Peyer's patch (tissue), 4 donors: ENCODE data around the gene MGAT3. TPM values are rescaled to one million over a fixed set of nuclear protein-coding genes. Genes with fewer than 3 reads are reported as not detected.

Experiments used
- DNase-seq, 3 donors: peaks; one replicate each; pipeline ENCODE4 v3.0.0-alpha.2; 2017 to 2019
- H3K27ac ChIP-seq, 4 donors: fragments of 200-600 bp; sonication (generic); one replicate each; pipeline ENCODE4 v1.5.1; 2016 to 2019
- H3K27me3 ChIP-seq, 2 donors: fragments of 200-600 bp; sonication (generic); one replicate each; pipeline ENCODE4 v1.5.1; 2019
- H3K36me3 ChIP-seq, 3 donors: fragments of 200-600 bp; sonication (generic); one replicate each; pipeline ENCODE4 v1.5.1; 2016 to 2019
- H3K4me1 ChIP-seq, 4 donors: fragments of 200-600 bp; sonication (generic); one replicate each; pipeline ENCODE4 v1.5.1; 2016 to 2019
- H3K4me3 ChIP-seq, 4 donors: fragments of 200-600 bp; sonication (generic); 1 replicate in 3 of 4; 2 replicates in 1 of 4; pipeline ENCODE4 v1.5.1; 2016 to 2019; ENCODE audit warnings: mild to moderate bottlenecking in 1 of 4
- H3K9me3 ChIP-seq, 4 donors: fragments of 200-600 bp; sonication (generic); one replicate each; pipeline ENCODE4 v1.5.1; 2016 to 2019; ENCODE audit warnings: mild to moderate bottlenecking in 1 of 4
- CTCF ChIP-seq, 6 experiments: fragments of 450-650 bp in 4 of 6; fragments of 200-600 bp in 2 of 6; sonication (generic) in 1 of 6; IDR thresholded peaks; one replicate each; pipeline ENCODE4 v1.5.1; 2017 to 2019; ENCODE audit warnings: antibody characterized with exemption in 6 of 6, mild to moderate bottlenecking in 3 of 6, moderate library complexity in 1 of 6
- POLR2A ChIP-seq, 2 donors: fragments of 450-650 bp; IDR thresholded peaks; one replicate each; pipeline ENCODE4 v1.5.1; 2017; ENCODE audit warnings: antibody characterized with exemption in 2 of 2, mild to moderate bottlenecking in 2 of 2, moderate library complexity in 2 of 2
- total RNA-seq, 4 donors: library from RNA; depleted of rRNA; stranded (reverse); fragments of >200 nt; gene quantifications; one replicate each; pipeline ENCODE4 v1.1.0, GENCODE V29; 2016

MGAT3 gene
- total RNA-seq, 4 donors from 2014 or later: 5.0 to 53.7 (median 49.6) TPM

- no peak for TF ChIP-seq POLR2A (IDR thresholded peaks at IDR 0.05)
- no peak for TF ChIP-seq CTCF (IDR thresholded peaks at IDR 0.05)
Observed at GRCh38 chr22:39536711-39537110, 79.9 kb downstream of the MGAT3 start.

DNA sequence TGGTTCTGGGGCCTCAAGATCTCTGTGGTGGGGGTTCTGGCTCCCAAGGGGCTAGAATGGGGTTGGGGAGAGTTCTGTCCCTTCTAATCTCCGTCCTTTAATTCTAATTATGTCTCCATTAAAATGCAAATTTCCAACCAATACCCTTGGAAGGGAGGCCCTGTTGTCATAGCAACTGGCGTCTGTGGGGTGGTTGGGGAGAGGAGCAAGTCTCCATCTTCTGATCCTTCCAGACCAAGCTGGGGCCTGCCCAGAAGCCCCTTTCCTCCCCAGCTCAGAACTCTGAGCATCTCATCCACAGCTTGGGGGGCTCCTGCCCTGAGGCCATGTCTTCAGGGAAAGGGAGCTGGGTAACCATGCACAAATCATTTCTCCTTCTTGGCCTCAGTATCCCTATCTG lies 81.2 kb downstream of the MGAT3 start:
- H3K4me3 ChIP-seq: no peak overlapping the region
- TF ChIP-seq POLR2A (IDR thresholded peaks at IDR 0.05) (no peak), CTCF (IDR thresholded peaks at IDR 0.05) (no peak)

More at GRCh38 chr22:39536711-39537110, 79.9 kb downstream of the MGAT3 start:
- Histone ChIP-seq H3K27me3 (no peaks in the 10 kb centered on the region), H3K27ac (no peak overlapping the region), H3K4me1 (peaks cover 0 to 17% (median 6%) of the 10 kb centered on the region in 4 donors), H3K9me3 (no peaks in the 10 kb centered on the region), H3K36me3 (no peaks in the 10 kb centered on the region), H3K4me3 (no peak overlapping the region)
- DNase-seq: no peak

More for the DNA sequence above, 81.2 kb downstream of the MGAT3 start:
- Histone ChIP-seq H3K4me1 (peaks cover 0 to 15% (median 6%) of the 10 kb centered on the region in 4 donors), H3K36me3 (no peaks in the 10 kb centered on the region), H3K9me3 (no peaks in the 10 kb centered on the region), H3K27me3 (no peaks in the 10 kb centered on the region), H3K27ac (no peak overlapping the region)
- DNase-seq: no peak

Other genes with a start within 250 kb of the MGAT3 start
- gene PDGFB, start 212.0 kb upstream of the MGAT3 start, total RNA-seq: 10 to 100 TPM in 1 of 4 donors, 1 to 10 TPM in 3; 1.8 to 10.7 (median 3.8) TPM
- gene RPL3, start 137.4 kb upstream of the MGAT3 start, total RNA-seq: 1,000 to 10,000 TPM in 3 of 4 donors, 100 to 1,000 TPM in 1; 736 to 1,914 (median 1,266) TPM
- gene SYNGR1, start 107.0 kb upstream of the MGAT3 start, total RNA-seq: 10 to 100 TPM in 1 of 4 donors, 1 to 10 TPM in 2, under 1 TPM in 1; 0.35 to 22.3 (median 2.5) TPM
- gene TAB1, start 57.2 kb upstream of the MGAT3 start, total RNA-seq: 10 to 100 TPM; 15.6 to 74.3 (median 23.4) TPM
- 10 to 100 TPM; 16.5 to 51.0 (median 41.3) TPM for gene MIEF1, start 45.3 kb downstream of the MGAT3 start, total RNA-seq
- 100 to 1,000 TPM; 222 to 550 (median 280) TPM for gene ATF4, start 63.5 kb downstream of the MGAT3 start, total RNA-seq
- 100 to 1,000 TPM in 1 of 4 donors, 10 to 100 TPM in 3; 59.4 to 132 (median 93.7) TPM for gene RPS19BP1, start 75.7 kb downstream of the MGAT3 start, total RNA-seq
- 1 to 10 TPM in 3 of 4 donors, under 1 TPM in 1; 0.95 to 6.6 (median 1.6) TPM for gene CACNA1I, start 113.7 kb downstream of the MGAT3 start, total RNA-seq